Heart left ventricle (tissue), 16 donors: ENCODE measurements around the gene TAF4B. TPM values are rescaled to one million over a fixed set of nuclear protein-coding genes. Genes with fewer than 3 reads are reported as not detected.

Source experiments
- ATAC-seq, 4 donors: fragments of 200-7000 bp; cut with Tn5 transposase; one replicate each; pipeline ENCODE4 v1.9.1; 2020 to 2022; ENCODE audit warnings: moderate library complexity in 4 of 4, mild to moderate bottlenecking in 3 of 4, moderate number of reproducible peaks in 1 of 4
- DNase-seq, 5 donors: peaks; one replicate each; pipeline ENCODE4 v3.0.0-alpha.2; 2020
- H3K27ac ChIP-seq, 12 donors: fragments of 200-600 bp; sonication (generic) in 4 of 12; one replicate each; pipeline versions ENCODE4 v1.5.0 to v1.8.0; 2016 to 2022; ENCODE audit warnings: mild to moderate bottlenecking in 2 of 12
- H3K27me3 ChIP-seq, 9 donors: fragments of 200-600 bp; sonication (generic) in 2 of 9; one replicate each; pipeline versions ENCODE4 v1.5.1 to v1.8.0; 2016 to 2022; ENCODE audit warnings: mild to moderate bottlenecking in 3 of 9
- H3K36me3 ChIP-seq, 9 donors: fragments of 200-600 bp; sonication (generic) in 2 of 9; one replicate each; pipeline versions ENCODE4 v1.5.0 to v1.8.0; 2018 to 2022; ENCODE audit warnings: mild to moderate bottlenecking in 2 of 9
- H3K4me1 ChIP-seq, 12 donors: fragments of 200-600 bp; sonication (generic) in 4 of 12; one replicate each; pipeline versions ENCODE4 v1.5.0 to v1.8.0; 2016 to 2022; ENCODE audit warnings: mild to moderate bottlenecking in 3 of 12
- H3K4me3 ChIP-seq, 12 donors: fragments of 200-600 bp; sonication (generic) in 4 of 12; one replicate each; pipeline versions ENCODE4 v1.5.0 to v1.8.0; 2017 to 2022; ENCODE audit warnings: mild to moderate bottlenecking in 9 of 12, moderate library complexity in 4 of 12
- H3K9me3 ChIP-seq, 12 donors: fragments of 200-600 bp; sonication (generic) in 4 of 12; one replicate each; pipeline versions ENCODE4 v1.5.0 to v1.8.0; 2016 to 2022; ENCODE audit warnings: mild to moderate bottlenecking in 1 of 12
- CTCF ChIP-seq, 12 donors: fragments of 200-600 bp; sonication (generic) in 4 of 12; IDR thresholded peaks; one replicate each; pipeline versions ENCODE4 v1.5.0 to v1.8.0; 2018 to 2022; ENCODE audit warnings: antibody characterized with exemption in 12 of 12, mild to moderate bottlenecking in 5 of 12
- POLR2A ChIP-seq, 2 donors: fragments of 450-650 bp; IDR thresholded peaks; one replicate each; pipeline ENCODE4 v1.6.1; 2017; ENCODE audit warnings: antibody characterized with exemption in 2 of 2, mild to moderate bottlenecking in 2 of 2, moderate library complexity in 2 of 2
- WGBS, 4 donors: extraction: QIAGEN DNeasy Blood & Tissue Kit in 2 of 4; methylation state at CpG; one replicate each; pipeline versions ENCODE4 v1.1.5 to v1.1.7; 2013 to 2018; 5-methylcytosine and 5-hydroxymethylcytosine counted together
- intact Hi-C, 10 donors: fragments of 100-400 bp; cut with DNase I; formaldehyde crosslinking; loops; one replicate each; pipeline versions ENCODE4 v1.11.1 to v1.14.2; 2022
- polyA plus RNA-seq, 2 donors: library from polyadenylated mRNA; stranded (reverse); fragments of 200-250 nt; gene quantifications; one replicate each; pipeline ENCODE4 v1.2.3, GENCODE V29; 2013
- total RNA-seq, 9 donors: library from RNA; depleted of rRNA in 2 of 9; stranded (reverse); fragments of >200 nt in 2 of 9; fragmentation: NEBNext Ultra II Directional in 3 of 9; extraction: Animal tissue kit (Norgen Biotek cat#: 25700) in 3 of 9; gene quantifications; one replicate each; pipeline versions ENCODE4 v1.1.0 to v1.2.4, GENCODE V29; 2016 to 2023
- donor health status: ischemic (EF 13 %, LVEDD 7.1; RV severe dilation, severe dysfunction).
- donor health status: healthy with polysubstance abuse.
- donor health status: DM: no; HTN: yes; CAD: no.
- donor health status: DM: no; HTN: no; CAD: no.
- donor health status: ischemic (EF 25% LVEDD 6.9; RV normal size, moderate dysfunction).
- donor health status: ischemic (EF 25% LVEDD 5.7; RV mildly dilated, moderate dysfunction).
- donor health status: healthy.
- donor health status: DM: yes; HTN: yes; CAD: no.
- donor health status: ischemic (EF 35%, LVEDD 5.7; RV mildly dilated, moderate dysfunction).
- donor health status: nonischemic (EF 11% LVEDD 7.7; RV severe dilation, severe dysfunction).
- donor health status: DM: yes; HTN: yes; CAD: no.
- donor health status: PGD.
- donor health status: ischemic (EF 29% LVEDD 5.4; RV normal size, mild dysfunction).
- donor health status: nonischemic (EF 23%, LVEDD 6.1; RV moderate dilation, normal function).

The TAF4B gene
- total and polyA plus RNA-seq, 11 donors, result 0.38 to 3.6 (median 1.6) TPM

GRCh38 chr18:26210147-26210546 is 16.1 kb upstream of the TAF4B start:
- Histone ChIP-seq H3K4me1 (no peaks in the 10 kb centered on the region), H3K27ac (no peak overlapping the region), H3K27me3 (peaks cover 0 to 9% (median 0%) of the 10 kb centered on the region in 9 donors), H3K9me3 (no peaks in the 10 kb centered on the region), H3K4me3 (no peak overlapping the region), H3K36me3 (no peaks in the 10 kb centered on the region)
- intact Hi-C loops, result no loop called here
- WGBS, 4 donors, result 77 to 87% (median 84%) methylated on average over 4 of the region's 4 CpGs
- no peak for ATAC-seq
- no peak for DNase-seq
- TF ChIP-seq CTCF (IDR thresholded peaks at IDR 0.05) (no peak), POLR2A (IDR thresholded peaks at IDR 0.05) (no peak)

- Histone ChIP-seq H3K27me3 (peaks cover 0 to 9% (median 0%) of the 10 kb centered on the region in 9 donors), H3K27ac (no peak overlapping the region), H3K9me3 (no peaks in the 10 kb centered on the region), H3K36me3 (no peaks in the 10 kb centered on the region), H3K4me3 (no peak overlapping the region), H3K4me1 (no peaks in the 10 kb centered on the region)
- TF ChIP-seq CTCF (IDR thresholded peaks at IDR 0.05), result no peak
- no peak for TF ChIP-seq POLR2A (IDR thresholded peaks at IDR 0.05)
- intact Hi-C loops, result no loop called here
- WGBS, 4 donors, result 61 to 68% (median 64%) methylated on average over 7 of the region's 7 CpGs
- no peak for DNase-seq
- no peak for ATAC-seq
Observed at GRCh38 chr18:26215247-26215970, 10.8 kb upstream of the TAF4B start.

GRCh38 chr18:26225022-26225693 is 1.1 kb upstream of the TAF4B start:
- peaks cover 0 to 20% (median 8%) of the 10 kb centered on the region in 12 donors for H3K4me1 ChIP-seq
- H3K27ac ChIP-seq, result no peak overlapping the region
- peak overlapping the region in 2 of 12 donors; percentile 74 to 83 for H3K4me3 ChIP-seq
- H3K9me3 ChIP-seq, result no peaks in the 10 kb centered on the region
- peaks cover 0 to 3% (median 0%) of the 10 kb centered on the region in 9 donors for H3K27me3 ChIP-seq
- 76 to 85% (median 82%) methylated on average over 7 of the region's 7 CpGs for WGBS, 4 donors
- DNase-seq (no peak), ATAC-seq (no peak)
- no peak for TF ChIP-seq POLR2A (IDR thresholded peaks at IDR 0.05)
- TF ChIP-seq CTCF (IDR thresholded peaks at IDR 0.05), result no peak
- no peaks in the 10 kb centered on the region for H3K36me3 ChIP-seq
- intact Hi-C loops, result loop anchor here in 6 of 10 donors (2.0 to 10.0 kb wide), 4 partner anchors 20 to 430 kb away; partner anchors contain the start of gene SS18 (in 3 of the 6)

DNA sequence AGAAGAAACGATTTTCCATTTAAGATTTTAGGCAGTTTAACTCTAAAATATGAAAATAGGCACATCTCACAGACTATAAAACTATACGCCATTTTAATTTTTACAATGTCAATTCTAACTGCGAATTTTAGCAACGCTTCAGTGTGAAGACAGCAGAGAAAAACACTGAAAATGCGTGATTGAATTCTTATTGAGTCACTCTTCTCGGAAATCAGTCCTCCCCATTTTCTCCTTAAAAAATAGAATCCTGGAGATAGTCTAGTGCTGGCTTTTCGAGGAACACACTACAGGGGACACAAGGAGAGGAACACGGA is 373 bp upstream of the TAF4B start:
- H3K4me3 ChIP-seq, result peak overlapping the region in 11 of 12 donors; percentile 62 to 94 (median 79)
- intact Hi-C loops, result loop anchor here in 8 of 10 donors (1.0 to 10.0 kb wide), 6 partner anchors 21 to 429 kb away; partner anchors contain the start of gene SS18 (in 6 of the 8)
- 22 to 24% (median 23%) methylated on average over 8 of the region's 8 CpGs for WGBS, 4 donors
- H3K36me3 ChIP-seq, result no peaks in the 10 kb centered on the region
- no peak for TF ChIP-seq POLR2A (IDR thresholded peaks at IDR 0.05)
- TF ChIP-seq CTCF (IDR thresholded peaks at IDR 0.05), result no peak
- H3K27ac ChIP-seq, result peak overlapping the region in 9 of 12 donors; percentile 2 to 77 (median 66)
- no peaks in the 10 kb centered on the region for H3K9me3 ChIP-seq
- peaks cover 0 to 3% (median 0%) of the 10 kb centered on the region in 9 donors for H3K27me3 ChIP-seq
- DNase-seq, result no peak
- peaks cover 0 to 20% (median 8%) of the 10 kb centered on the region in 12 donors for H3K4me1 ChIP-seq
- no peak for ATAC-seq
